GM18951 (cell line): ENCODE measurements around the gene SYCP2.

Experiments used
- POLR2A ChIP-seq: IDR thresholded peaks from 4 replicates; pipeline ENCODE4 v1.6.1; 2011; ENCODE audit warnings: mild to moderate bottlenecking; ENCODE audit not compliant: insufficient read length, insufficient read depth; ENCODE audit errors: extremely low read depth
- in situ Hi-C: fragments of 300-500 bp; cut with MboI; formaldehyde crosslinking; loops from one replicate; pipeline ENCODE4 v1.12.0; 2022; ENCODE audit warnings: low sequenced_read_pairs, mixed read lengths, inconsistent platforms; ENCODE audit not compliant: unreplicated experiment

Gene SYCP2

DNA sequence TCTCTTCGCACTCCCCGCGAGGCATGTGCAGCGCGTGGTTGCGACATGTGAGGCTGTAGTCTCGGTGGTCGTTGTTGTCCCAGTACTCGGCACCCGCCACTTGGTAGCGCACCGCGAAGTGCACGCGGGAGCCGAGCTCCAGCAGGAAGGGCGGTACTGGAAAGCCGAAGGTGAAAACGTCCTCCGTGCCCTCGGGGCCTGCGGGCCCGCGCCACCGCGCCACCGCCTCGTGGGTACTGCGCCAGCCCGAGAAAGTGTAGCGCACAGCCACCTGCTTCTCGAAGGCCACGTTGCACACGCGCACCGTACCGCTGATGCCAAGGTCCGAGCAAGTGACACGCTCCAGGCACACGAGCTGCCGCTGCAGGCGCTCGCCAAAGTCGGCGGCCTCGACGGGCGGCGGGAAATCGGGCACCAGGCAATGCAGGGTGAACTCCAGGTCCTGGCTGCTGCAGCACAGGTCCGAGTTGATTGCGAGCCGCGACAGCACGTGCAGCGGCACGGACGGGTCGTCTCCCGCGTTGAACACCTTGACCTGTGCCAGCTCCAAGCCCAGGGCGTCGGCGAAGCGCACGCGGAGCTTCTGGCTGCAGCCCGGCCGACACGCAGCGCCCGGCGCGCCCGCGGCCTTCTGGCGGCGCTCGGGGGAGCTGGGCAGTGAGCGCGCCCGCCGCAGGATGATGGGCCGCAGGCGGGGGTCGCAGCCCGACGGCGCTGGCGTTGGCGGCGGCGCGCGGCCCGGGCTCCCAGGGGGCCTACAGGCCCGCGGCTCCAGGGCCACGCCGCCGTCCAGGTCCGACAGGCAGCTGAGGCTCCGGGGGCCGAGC is 5.8 kb upstream of the SYCP2 start:
- no peak for TF ChIP-seq POLR2A
- in situ Hi-C loops, result no loop called here

GRCh38 chr20:59938696-59939051 is 5.2 kb upstream of the SYCP2 start:
- TF ChIP-seq POLR2A, result no peak
- in situ Hi-C loops, result no loop called here

GRCh38 chr20:59938221-59938620 is 4.8 kb upstream of the SYCP2 start:
- in situ Hi-C loops, result no loop called here
- TF ChIP-seq POLR2A, result no peak

DNA sequence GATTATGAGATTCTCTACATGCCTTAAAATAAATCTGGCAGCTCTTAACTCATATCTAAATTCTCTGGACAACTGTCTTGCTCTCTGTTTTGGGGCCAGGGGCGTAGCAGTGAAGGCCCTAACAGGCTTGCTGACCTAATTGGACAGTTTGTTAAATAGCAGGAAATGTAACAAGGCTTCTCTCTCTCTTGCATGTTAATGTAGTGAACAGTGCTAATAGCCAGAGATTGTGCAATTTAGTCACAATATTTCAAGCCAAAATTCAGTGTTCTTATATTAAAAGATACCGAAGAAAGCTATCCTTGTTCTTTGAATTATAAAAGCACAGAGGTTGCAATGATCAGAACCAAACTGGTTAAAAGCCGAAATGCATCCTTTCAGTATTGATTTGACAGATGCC is 3.7 kb upstream of the SYCP2 start:
- TF ChIP-seq POLR2A, result no peak
- in situ Hi-C loops, result no loop called here

GRCh38 chr20:59936409-59936808 is 3.0 kb upstream of the SYCP2 start:
- TF ChIP-seq POLR2A, result no peak
- in situ Hi-C loops, result no loop called here

- in situ Hi-C loops, result no loop called here
Measured at GRCh38 chr20:59935457-59936185, 2.2 kb upstream of the SYCP2 start.

GRCh38 chr20:59933849-59934585 is 580 bp upstream of the SYCP2 start:
- TF ChIP-seq POLR2A, result no peak
- in situ Hi-C loops, result no loop called here

More at GRCh38 chr20:59935457-59936185, 2.2 kb upstream of the SYCP2 start:
- no peak for TF ChIP-seq POLR2A

- no peak for TF ChIP-seq POLR2A
- in situ Hi-C loops, result no loop called here
Measured at GRCh38 chr20:59932616-59933295, 681 bp downstream of the SYCP2 start.

GRCh38 chr20:59931511-59932312 is 1.7 kb downstream of the SYCP2 start:
- TF ChIP-seq POLR2A, result no peak
- in situ Hi-C loops, result no loop called here

DNA sequence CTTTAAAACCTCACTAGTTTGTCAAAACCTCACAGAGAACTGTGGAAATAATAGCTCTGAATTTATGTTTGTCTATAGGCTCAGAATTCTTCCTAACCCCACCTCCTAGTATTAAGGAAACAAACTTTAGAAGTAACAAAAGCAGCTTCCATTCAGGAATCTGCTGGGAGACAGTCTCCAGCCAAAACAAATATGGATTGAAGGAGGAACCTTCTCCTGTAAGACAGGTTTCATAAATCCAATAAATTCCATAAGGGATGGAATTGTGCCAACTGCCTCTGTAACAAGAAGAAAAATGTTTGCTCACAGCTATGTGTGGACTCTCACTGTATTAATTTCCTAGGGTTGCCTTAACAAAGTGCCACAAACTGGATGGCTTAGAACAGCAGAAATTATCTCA is 7.5 kb downstream of the SYCP2 start:
- TF ChIP-seq POLR2A, result no peak
- in situ Hi-C loops, result no loop called here

DNA sequence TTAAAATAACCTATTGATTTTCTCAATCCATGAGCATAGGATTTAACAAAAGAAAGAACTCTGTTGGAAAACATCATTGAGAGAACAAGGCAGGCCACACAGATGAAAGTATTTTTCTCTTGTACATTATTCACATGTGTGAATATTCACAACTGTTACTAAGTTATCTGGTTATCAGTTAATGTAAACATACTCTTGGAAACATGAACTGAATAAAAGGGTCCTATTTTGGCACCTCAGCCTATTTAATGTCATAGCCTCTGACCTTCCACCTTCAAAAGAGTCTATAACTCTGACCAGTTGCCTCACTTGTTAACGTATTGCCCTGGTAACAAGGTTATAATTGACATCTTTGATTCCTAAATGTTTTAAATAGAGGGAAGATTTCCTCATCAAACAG is 8.1 kb downstream of the SYCP2 start:
- TF ChIP-seq POLR2A, result no peak
- in situ Hi-C loops, result no loop called here

- in situ Hi-C loops, result no loop called here
- TF ChIP-seq POLR2A, result no peak
Measured at GRCh38 chr20:59923514-59923913, 9.9 kb downstream of the SYCP2 start.
